Stimulated activated CD8-positive, alpha-beta memory T cell treated with anti-CD3 and anti-CD28 coated beads, Interleukin-7, amount 100 ng/mL, for 48 hours (primary cell): ENCODE data around the gene THSD4.
"Not testable (repeated sequence)": the region's sequence is repeated elsewhere in the genome, so short reads cannot be mapped to it uniquely, and the experiment has no call there.

ENCODE experiments used
- DNase-seq, 2 donors: peaks; one replicate each; pipeline ENCODE4 v3.0.0-alpha.2; 2020; ENCODE audit warnings: low read depth in 1 of 2; ENCODE audit errors: extremely low read depth in 1 of 2

Gene THSD4

GRCh38 chr15:71659730-71660067 is 544.4 kb downstream of the THSD4 start:
- no peak for DNase-seq

- DNase-seq: no peak
Observed at GRCh38 chr15:71660501-71660900, 545.2 kb downstream of the THSD4 start.

- DNase-seq: no peak
Observed at GRCh38 chr15:71662306-71662705, 547.0 kb downstream of the THSD4 start.

- DNase-seq: no peak
Observed at GRCh38 chr15:71664622-71665021, 549.4 kb downstream of the THSD4 start.

- no peak for DNase-seq
Observed at GRCh38 chr15:71666763-71667620, 551.7 kb downstream of the THSD4 start.

- no peak for DNase-seq
Observed at GRCh38 chr15:71669688-71670087, 554.4 kb downstream of the THSD4 start.

- not testable (repeated sequence) for DNase-seq
Observed at GRCh38 chr15:71670222-71670621, 555.0 kb downstream of the THSD4 start.

- no peak for DNase-seq
Observed at GRCh38 chr15:71674354-71674753, 559.1 kb downstream of the THSD4 start.

- no peak for DNase-seq
Observed at GRCh38 chr15:71677352-71677751, 562.1 kb downstream of the THSD4 start.

- no peak for DNase-seq
Observed at GRCh38 chr15:71677766-71678165, 562.5 kb downstream of the THSD4 start.

- DNase-seq: no peak
Observed at GRCh38 chr15:71678191-71678590, 562.9 kb downstream of the THSD4 start.

- DNase-seq: no peak
Observed at GRCh38 chr15:71678605-71679004, 563.3 kb downstream of the THSD4 start.

GRCh38 chr15:71679223-71679792 is 564.0 kb downstream of the THSD4 start:
- DNase-seq: no peak

- DNase-seq: no peak
Observed at GRCh38 chr15:71679793-71680353, 564.6 kb downstream of the THSD4 start.

- no peak for DNase-seq
Observed at GRCh38 chr15:71682001-71682400, 566.7 kb downstream of the THSD4 start.

GRCh38 chr15:71683411-71684274 is 568.4 kb downstream of the THSD4 start:
- no peak for DNase-seq

- DNase-seq: no peak
Observed at GRCh38 chr15:71685420-71685993, 570.2 kb downstream of the THSD4 start.

- no peak for DNase-seq
Observed at GRCh38 chr15:71686221-71687050, 571.2 kb downstream of the THSD4 start.

GRCh38 chr15:71687902-71688508 is 572.7 kb downstream of the THSD4 start:
- DNase-seq: no peak
